ENCODE measurements around the gene BARD1.

Gene BARD1

GRCh38 chr2:214753455-214753854 lies 56.0 kb downstream of the BARD1 start:
- no peaks in the 10 kb centered on the region for H3K9me3 Mint-ChIP-seq
- no peaks in the 10 kb centered on the region for H3K4me1 Mint-ChIP-seq
- no peak overlapping the region for H3K4me3 Mint-ChIP-seq
- H3K36me3 Mint-ChIP-seq (ENCODE audit: low read depth) = peaks cover 57% of the 10 kb centered on the region
- H3K27me3 Mint-ChIP-seq (ENCODE audit: low read depth, poor library complexity) = no peaks in the 10 kb centered on the region
- DNase-seq = no peak
- no peak for TF ChIP-seq CTCF (IDR thresholded peaks at IDR 0.05)
- no peak overlapping the region for H3K27ac Mint-ChIP-seq

- Mint-ChIP-seq H3K27me3 (ENCODE audit: low read depth, poor library complexity) (no peaks in the 10 kb centered on the region), H3K4me3 (no peak overlapping the region), H3K9me3 (peaks cover 2% of the 10 kb centered on the region), H3K36me3 (ENCODE audit: low read depth) (peaks cover 56% of the 10 kb centered on the region), H3K4me1 (no peaks in the 10 kb centered on the region), H3K27ac (peak overlapping the region; percentile 43)
- TF ChIP-seq CTCF (IDR thresholded peaks at IDR 0.05) = no peak
- no peak for DNase-seq
Measured at GRCh38 chr2:214750529-214750928, 59.0 kb downstream of the BARD1 start.

GRCh38 chr2:214747992-214748391 lies 61.5 kb downstream of the BARD1 start:
- no peaks in the 10 kb centered on the region for H3K27me3 Mint-ChIP-seq (ENCODE audit: low read depth, poor library complexity)
- TF ChIP-seq CTCF (IDR thresholded peaks at IDR 0.05) = no peak
- H3K4me3 Mint-ChIP-seq = no peak overlapping the region
- no peak overlapping the region for H3K27ac Mint-ChIP-seq
- H3K4me1 Mint-ChIP-seq = no peaks in the 10 kb centered on the region
- peaks cover 2% of the 10 kb centered on the region for H3K9me3 Mint-ChIP-seq
- DNase-seq = no peak
- peaks cover 70% of the 10 kb centered on the region for H3K36me3 Mint-ChIP-seq (ENCODE audit: low read depth)

- Mint-ChIP-seq H3K4me3 (no peak overlapping the region), H3K36me3 (ENCODE audit: low read depth) (peaks cover 47% of the 10 kb centered on the region), H3K4me1 (no peaks in the 10 kb centered on the region), H3K27me3 (ENCODE audit: low read depth, poor library complexity) (no peaks in the 10 kb centered on the region), H3K9me3 (no peaks in the 10 kb centered on the region), H3K27ac (no peak overlapping the region)
- TF ChIP-seq CTCF (IDR thresholded peaks at IDR 0.05) = no peak
- no peak for DNase-seq
Measured at GRCh38 chr2:214742119-214742518, 67.4 kb downstream of the BARD1 start.

- Mint-ChIP-seq H3K36me3 (ENCODE audit: low read depth) (peaks cover 40% of the 10 kb centered on the region), H3K4me1 (no peaks in the 10 kb centered on the region), H3K27me3 (ENCODE audit: low read depth, poor library complexity) (no peaks in the 10 kb centered on the region), H3K27ac (peak overlapping the region; percentile 1), H3K9me3 (no peaks in the 10 kb centered on the region), H3K4me3 (no peak overlapping the region)
- no peak for DNase-seq
- TF ChIP-seq CTCF (IDR thresholded peaks at IDR 0.05) = no peak
Measured at GRCh38 chr2:214740867-214741395, 68.6 kb downstream of the BARD1 start.

- Mint-ChIP-seq H3K36me3 (ENCODE audit: low read depth) (peaks cover 28% of the 10 kb centered on the region), H3K4me1 (no peaks in the 10 kb centered on the region)
- DNase-seq = no peak
Measured at GRCh38 chr2:214737188-214737587, 72.3 kb downstream of the BARD1 start.

More at GRCh38 chr2:214737188-214737587, 72.3 kb downstream of the BARD1 start:
- H3K27me3 Mint-ChIP-seq (ENCODE audit: low read depth, poor library complexity) = no peaks in the 10 kb centered on the region
- no peak overlapping the region for H3K4me3 Mint-ChIP-seq
- TF ChIP-seq CTCF (IDR thresholded peaks at IDR 0.05) = no peak
- H3K27ac Mint-ChIP-seq = no peak overlapping the region
- H3K9me3 Mint-ChIP-seq = no peaks in the 10 kb centered on the region

Data from nephron progenitor cell (in vitro differentiated cells).